GM21717 (cell line): ENCODE results near the gene ZC3H15.
A peak's percentile ranks its signal among the peaks of the same experiment; 100 is the strongest.
"Not testable (repeated sequence)": the region's sequence is repeated elsewhere in the genome, so short reads cannot be mapped to it uniquely, and the experiment has no call there.

ENCODE experiments used
- ATAC-seq: cut with Tn5 transposase; IDR thresholded peaks from one replicate; pipeline ENCODE4 v1.9.1; 2021; ENCODE audit warnings: mild to moderate bottlenecking, moderate library complexity; ENCODE audit not compliant: unreplicated experiment

ZC3H15 gene

DNA sequence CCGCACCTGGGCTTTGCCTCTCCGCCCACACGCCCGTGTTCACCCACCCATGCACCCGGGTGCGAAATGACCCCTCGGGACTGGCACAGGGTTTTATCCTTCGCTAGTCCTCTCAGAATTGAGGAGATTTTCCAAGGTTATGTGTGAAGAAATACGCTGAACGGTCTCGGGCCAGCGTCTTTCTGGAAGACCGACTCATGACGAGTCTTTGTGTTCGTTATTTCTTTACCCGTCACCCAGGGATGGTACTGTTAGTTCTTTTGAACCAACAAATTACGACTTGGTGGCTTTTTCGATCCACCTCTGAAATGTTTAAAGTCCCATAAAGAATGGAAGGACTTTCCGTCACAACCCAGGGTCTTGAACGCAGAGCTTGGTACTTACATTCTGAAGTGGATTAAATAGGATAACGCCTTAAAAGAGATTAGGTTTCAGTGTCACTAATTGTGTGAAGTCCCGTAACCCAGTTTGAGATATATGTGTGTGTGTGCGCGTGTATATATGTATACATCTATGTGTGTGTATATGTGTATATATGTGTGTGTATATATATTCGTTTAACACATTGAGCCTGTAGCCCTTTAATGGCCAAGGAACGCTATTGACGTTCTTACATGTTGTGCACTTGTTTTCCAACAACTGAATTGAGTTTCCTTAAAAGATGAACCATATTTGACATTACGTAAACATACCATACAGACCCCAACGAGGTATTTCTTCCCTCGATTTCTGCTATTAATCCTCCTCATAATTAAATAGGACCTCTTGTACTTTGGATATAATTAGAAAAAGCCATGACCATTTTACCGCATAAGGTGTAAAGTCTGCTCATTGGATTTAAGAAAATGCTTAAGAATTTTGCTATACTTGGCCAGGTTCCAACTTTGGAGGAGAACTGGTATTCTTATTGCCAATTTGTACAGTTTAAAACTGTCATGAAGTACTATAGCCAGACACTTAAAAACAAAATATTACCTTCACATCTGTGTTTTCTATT is 889 bp downstream of the ZC3H15 start:
- ATAC-seq: no peak

DNA sequence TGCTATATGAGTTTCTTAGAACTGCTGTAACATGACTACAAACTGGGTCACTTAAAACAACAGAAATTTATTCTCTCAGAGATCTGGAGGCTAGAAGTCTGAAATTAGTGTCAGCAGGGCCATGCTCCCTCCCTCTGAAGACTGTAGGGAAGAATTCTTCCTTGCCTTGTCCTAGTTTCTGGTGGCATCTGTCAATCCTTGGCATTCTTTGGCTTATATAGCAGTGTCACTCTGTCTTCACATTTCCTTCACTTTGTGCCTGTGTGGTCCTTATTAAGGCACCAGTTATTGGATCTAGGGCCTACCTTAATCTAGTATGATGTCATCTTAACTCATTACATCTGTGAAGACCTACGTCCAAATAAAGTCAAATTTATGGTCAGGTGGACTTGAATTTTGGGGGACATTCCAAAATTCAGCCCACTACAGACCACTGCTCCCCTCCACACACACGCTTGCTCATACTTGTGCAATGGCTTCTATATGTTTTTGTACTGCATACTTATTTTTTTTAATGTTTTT is 7.6 kb downstream of the ZC3H15 start:
- no peak for ATAC-seq

DNA sequence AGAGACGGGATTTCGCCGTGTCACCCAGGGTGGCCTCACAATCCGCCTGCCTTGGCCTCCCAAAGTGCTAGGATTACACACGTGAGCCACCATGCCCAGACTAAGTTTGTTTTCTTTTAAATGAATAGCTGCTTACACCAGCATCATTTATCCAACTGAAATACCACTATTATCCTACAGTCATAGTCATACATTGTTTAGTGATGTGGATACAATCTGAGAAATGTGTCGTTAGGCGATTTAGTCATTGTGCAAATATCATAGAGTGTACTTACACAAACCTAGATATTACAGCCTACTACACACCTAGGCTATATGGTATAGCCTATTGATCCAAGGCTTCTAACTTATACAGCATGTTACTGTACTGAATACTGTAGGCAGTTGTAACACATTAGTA is 10.3 kb downstream of the ZC3H15 start:
- no peak for ATAC-seq

DNA sequence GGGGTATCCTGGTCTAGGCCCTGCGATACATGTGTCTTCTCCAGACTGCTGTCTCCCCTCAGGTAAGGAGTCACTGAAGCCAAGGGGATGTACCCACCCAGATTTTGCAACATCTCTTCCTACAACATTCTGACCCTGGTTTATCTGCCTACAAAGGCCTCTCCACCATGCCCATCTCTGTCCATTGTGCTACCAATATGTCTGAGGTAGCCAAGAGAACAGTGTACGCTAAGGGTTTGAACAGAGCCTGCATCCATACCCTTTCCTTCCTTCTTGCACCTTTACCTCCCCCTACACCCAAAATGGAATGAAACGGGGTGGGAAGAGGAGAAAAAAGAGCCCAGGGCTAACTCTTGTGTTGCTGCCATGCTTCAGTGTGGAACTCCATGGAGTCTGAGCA is 11.9 kb downstream of the ZC3H15 start:
- ATAC-seq: no peak

DNA sequence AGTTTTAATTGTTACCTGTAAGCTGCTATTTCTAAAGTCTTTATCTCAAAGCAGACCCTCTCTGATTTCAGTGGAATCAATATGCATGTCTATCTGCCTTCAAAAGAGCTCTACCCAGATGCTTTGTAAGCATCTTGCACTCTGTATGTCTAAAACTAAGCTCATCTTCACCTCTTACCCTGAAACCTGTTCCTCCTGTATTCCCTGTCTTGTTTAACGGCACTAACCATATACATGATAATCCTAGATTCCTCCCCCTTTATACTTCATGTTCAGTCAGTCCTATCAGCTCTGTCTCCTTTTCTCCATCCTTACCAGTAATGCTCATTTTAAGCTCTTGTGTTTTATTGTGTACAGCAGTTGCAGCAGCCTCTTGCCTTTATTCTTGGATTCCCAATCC is 12.8 kb downstream of the ZC3H15 start:
- ATAC-seq: no peak

DNA sequence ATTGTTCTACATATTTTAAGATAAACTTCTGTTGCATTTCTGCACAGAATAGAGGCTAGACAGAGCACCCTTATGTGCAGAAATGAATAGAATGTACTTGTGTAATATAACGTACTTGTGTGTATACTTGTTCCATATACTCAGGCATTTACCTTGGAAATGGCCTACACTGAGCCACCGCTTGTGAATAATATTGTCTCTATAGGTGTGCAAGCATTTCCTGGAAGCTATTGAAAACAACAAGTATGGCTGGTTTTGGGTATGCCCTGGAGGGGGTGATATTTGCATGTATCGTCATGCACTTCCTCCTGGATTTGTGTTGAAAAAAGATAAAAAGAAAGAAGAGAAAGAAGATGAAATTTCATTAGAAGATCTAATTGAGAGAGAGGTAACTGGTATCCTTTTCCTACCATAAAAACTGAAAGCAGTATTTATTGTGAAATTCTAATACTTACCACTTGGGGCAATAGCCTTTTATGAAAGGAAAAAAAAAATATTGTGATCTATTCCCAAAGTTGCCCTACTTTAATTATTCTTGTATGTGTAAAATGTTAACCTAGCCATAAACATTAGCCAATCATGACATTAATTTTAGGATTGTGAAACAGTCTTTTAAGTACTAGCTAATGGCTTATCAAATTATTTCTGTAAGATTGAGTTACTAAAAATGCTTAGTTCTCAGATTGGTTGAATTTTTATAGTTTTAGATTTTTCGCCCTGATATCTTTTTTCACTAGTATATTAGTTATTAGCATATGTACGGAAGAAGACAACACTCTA is 18.0 kb downstream of the ZC3H15 start:
- peak; percentile 58 for ATAC-seq

DNA sequence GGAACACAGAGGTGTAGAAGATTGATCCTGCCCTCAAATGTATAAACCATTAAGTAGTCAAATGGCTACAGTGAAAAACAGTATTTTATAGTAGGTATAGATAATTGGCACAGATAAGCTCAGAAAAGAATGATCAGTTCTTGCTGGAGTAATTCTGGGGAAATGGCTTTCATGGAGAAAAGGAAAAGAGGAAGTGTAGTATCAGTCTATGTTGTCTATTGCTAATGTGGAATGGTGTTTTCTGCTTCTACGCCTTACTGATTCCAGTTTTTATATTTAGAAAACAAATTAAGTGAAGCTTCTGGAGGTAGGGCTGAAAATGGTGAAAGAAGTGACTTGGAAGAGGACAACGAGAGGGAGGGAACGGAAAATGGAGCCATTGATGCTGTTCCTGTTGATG is 22.2 kb downstream of the ZC3H15 start:
- ATAC-seq: no peak

DNA sequence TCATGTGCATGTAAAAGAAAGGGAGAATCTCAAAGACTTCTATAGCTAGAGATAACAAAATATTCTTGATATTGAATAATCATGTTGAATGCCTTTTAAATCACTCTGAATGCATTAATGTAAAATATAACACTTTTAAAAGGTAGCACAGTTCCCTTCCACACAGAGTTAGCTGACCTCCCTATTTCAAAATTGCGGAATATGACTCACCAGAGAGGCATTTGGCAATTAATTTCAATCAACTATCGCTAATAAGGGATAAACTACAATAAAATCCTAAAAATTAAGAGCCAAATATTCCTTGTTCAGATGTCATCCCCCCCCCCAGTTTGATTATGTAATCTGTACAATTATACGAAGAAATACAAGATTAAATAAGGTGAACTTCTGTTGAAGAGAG is 29.3 kb downstream of the ZC3H15 start:
- no peak for ATAC-seq

DNA sequence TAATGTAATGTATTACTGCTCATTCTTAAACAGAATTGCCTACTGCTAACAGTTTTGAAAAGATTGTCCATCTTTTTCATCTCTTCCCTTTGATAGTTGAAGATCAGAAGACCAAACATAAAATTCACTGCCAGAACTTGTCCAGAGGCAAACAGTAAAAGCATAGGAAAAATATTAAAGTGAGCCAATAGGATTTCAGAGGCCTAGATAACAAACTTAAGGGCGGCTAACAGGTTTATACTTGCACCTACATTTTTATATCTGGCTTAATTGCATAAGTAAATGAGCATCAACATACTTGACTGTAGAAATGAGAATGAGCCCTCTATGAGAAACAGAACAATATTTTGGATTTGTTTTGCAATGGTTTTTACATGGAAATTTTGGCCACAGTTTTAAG is 30.3 kb downstream of the ZC3H15 start:
- no peak for ATAC-seq

DNA sequence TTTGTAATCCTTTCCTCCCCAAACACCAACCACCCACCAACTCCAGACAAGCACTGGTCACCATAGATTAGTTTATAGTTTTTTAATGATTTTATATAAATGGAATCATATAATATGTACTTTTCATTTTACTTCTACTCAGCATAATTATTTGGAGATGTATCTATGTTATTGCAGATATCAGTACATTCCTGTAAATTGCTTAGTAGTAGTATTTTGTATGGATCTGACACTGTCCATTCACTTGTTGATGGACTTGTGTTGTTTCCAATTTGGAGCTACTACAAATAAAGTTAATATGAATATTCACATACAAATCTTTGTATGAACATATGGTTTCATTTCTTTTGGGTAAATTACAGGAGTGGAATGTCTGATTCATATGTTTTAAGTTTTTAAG is 31.0 kb downstream of the ZC3H15 start:
- no peak for ATAC-seq

DNA sequence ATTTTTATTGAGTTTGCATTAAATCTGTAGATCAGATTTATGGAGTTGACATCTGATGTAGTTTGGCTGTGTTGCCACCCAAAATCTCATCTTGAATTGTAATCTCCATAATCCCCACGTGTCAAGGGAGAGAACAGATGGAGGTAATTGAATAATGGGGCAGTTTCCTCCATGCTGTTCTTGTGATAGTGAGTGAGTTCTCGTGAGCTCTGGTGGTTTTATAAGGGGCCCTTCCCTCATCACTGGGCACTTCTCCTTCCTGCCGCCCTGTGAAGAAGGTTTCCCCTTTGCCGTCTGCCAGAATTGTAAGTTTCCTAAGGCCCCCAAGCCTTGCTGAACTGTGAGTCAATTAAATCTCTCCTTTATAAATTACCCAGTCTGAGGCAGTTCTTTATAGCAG is 32.2 kb downstream of the ZC3H15 start:
- no peak for ATAC-seq

DNA sequence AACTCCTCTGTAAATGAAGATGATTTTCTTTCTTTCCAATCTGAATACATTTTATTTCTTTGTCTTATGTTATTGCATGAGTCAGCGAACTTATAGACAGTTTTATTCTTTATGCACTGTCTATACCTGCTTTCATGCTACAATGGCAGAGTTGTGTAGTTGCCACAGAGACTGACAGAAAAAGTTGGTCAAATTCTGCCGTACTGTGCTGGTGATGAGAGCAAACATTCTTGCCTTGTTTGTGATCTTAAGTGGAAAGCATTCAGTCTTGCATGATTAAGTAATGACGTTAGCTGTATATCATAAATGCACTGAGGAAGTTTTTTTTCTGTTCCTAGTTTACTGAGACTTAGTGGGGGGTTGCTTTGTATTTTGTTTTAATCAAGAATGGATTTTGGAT is 32.9 kb downstream of the ZC3H15 start:
- no peak for ATAC-seq

DNA sequence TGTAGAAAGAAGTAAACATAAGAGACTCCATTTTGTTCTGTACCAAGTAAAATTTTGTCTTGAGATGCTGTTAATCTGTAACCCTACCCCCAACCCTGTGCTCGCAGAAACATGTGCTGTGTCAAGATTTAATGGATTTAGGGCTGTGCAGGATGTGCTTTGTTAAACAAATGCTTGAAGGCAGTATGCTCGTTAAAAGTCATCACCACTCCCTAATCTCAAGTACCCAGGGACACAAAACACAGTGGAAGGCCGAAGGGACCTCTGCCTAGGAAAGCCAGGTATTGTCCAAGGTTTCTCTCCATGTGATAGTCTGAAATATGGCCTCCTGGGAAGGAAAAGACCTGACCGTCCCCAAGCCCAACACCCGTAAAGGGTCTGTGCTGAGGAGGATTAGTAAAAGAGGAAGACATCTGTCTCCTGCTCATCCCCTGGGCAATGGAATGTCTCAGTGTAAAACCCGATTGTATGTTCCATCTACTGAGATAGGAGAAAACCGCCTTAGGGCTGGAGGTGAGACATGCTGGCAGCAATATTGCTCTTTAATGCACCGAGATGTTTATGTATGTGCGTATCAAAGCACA is 35.6 kb downstream of the ZC3H15 start:
- not testable (repeated sequence) for ATAC-seq

DNA sequence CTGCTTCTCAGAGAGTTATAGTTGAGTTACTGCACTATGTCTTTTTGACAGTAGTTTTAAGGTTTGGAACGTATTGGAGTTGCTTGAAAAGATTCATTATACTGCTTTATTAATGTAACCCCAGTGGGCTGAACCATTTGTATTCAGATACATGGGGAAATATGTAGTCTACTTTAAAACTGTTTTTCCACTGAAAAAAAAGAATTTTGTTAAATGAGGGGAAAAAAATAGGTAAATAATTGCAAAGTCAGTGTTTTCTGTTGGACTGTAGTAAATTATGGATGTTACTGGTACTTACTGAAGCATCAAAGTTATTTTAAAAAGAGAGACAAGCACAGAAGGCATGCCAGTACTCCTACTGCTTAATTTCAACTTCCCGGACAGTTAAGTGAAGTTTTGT is 36.4 kb downstream of the ZC3H15 start:
- no peak for ATAC-seq

DNA sequence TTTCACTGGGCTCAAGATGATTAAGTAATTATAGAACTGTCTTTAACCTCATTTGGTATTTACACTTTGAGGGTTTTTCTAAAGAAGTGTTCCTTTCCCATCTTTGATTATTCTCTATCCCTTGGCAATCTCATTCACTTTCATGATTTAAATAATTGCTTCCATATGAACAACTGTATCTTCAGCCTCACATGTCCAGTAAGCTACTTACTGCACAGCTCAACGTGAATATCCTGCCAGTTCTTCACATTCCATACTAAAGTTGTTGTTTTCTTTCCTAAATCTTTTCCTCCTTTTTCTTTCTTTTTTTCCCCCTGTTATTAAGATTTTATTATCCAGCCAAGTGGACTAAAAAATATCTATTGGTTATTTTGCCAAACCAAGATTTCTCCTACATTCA is 37.7 kb downstream of the ZC3H15 start:
- no peak for ATAC-seq

DNA sequence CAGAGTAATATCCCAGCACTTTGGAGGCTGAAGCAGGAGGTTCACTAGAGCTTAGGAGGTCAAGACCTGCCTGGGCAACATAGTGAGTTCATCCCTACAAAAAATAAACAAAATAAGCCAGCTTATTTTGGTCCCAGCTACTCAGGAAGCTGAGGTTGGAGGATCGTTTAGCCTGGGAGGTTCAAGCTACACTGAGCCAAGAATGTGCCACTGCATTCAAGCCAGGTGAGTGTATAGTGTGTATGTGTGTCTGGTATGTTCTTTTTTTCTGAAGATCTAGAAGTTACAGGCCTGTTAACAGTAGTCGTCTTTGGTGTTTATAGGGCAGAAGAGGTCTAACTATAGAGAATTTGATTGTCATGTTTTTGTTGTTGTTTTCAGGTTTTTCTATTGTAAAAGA is 40.2 kb downstream of the ZC3H15 start:
- no peak for ATAC-seq

DNA sequence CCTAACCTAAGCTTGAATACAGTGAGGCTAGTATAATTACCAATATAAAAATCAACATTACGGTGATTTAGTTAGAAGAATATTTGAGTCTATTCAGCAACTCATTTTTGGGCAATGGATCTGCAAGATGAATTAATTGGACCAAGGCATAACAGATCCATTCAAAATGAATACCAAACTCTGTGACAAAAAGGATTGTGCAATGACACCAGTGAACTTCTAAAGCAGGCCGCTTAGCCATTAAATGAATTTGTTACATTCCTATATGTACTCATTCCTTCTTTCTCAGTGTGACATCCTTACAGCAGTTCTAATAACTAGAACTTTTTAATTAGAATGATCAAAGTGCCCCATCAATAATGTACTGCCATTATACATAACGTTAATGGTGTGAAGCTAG is 44.3 kb downstream of the ZC3H15 start:
- ATAC-seq: no peak

DNA sequence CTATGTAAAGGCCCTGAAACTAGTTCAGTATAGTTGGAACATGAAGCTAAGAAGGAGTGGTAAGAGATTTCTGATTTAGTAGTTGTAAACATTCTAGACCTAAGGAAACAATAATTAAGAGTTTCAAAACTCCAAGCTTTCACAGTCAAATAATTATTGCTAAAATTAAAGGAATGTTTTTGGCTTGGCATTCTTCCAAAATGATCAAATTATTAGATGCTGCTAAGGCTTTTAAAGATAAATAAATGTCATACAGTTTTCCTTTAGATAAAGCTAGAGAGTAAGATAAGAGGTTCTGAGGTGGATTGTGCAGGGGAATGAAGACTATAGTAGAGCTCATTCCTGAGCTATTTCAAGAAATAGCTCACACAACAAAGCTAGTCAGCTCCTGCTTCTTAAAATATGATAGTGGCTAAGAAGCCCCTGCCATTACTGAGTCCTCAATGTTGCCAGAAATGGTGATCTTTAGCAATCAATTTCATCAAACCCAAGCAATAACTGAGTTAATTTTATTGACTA is 45.3 kb downstream of the ZC3H15 start:
- no peak for ATAC-seq

DNA sequence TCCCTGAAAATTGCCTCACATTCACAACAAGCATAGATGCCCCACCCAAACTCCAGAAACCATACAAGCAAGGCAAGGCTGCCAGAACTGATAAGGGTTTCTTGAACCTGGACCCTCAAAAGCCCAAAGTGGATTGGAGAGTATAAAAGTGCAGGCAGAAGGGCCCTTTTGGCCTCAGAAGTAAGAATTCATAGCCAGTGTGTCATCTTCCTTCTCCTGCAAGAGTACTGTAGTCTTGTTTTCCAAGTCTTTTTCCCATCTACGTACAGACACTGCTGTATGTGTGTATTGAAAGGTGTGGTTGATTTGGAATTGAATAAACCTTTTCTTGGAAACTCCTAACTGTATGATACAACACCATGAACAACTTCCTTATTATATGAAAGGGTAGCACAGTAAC is 46.8 kb downstream of the ZC3H15 start:
- ATAC-seq: no peak

DNA sequence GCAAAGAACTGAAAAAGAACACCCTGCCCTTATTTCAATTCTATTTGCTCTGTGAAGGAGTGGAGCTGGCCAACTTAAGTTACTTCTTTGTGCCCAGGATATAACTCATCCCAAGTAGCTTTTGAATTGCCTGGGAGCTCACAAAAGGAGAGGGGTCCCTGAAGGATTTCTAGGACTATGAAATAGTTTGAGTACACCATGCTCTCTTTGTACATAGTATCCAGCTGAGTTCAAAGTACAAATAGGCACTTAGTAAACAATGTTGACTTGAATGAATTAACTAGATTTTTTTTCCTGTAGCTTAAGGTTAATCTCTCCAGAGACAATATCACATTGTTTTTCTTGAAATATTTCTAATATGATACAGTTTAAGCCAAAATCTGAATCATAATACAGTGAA is 47.7 kb downstream of the ZC3H15 start:
- no peak for ATAC-seq

DNA sequence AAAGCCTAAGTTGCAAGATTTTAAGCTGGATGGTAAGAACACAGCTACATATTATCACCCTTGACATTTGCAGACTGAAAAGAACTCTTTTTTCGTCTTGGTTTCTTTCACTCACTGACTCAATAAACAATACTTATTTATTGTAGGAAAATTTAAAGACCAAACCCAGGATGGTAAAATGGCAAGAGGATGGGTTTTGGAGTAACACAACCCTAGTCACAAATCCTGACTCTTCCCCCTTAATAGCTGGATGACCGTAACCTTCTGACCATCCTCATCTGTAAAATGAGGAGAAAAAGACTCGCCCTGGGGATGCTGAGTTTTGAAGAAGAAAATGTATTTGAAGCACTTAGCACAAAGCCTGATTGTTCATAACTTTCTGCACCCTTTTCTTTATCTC is 48.3 kb downstream of the ZC3H15 start:
- ATAC-seq: no peak
